AG08396 (cell line): ENCODE results near the gene HNRNPUL2.

ENCODE experiments used
- DNase-seq: peaks from one replicate; pipeline ENCODE4 v3.0.0; 2012; ENCODE audit warnings: low spot score, mixed read lengths

Gene HNRNPUL2

GRCh38 chr11:62666259-62666926, 60.9 kb downstream of the HNRNPUL2 start:
- no peak for DNase-seq

DNA sequence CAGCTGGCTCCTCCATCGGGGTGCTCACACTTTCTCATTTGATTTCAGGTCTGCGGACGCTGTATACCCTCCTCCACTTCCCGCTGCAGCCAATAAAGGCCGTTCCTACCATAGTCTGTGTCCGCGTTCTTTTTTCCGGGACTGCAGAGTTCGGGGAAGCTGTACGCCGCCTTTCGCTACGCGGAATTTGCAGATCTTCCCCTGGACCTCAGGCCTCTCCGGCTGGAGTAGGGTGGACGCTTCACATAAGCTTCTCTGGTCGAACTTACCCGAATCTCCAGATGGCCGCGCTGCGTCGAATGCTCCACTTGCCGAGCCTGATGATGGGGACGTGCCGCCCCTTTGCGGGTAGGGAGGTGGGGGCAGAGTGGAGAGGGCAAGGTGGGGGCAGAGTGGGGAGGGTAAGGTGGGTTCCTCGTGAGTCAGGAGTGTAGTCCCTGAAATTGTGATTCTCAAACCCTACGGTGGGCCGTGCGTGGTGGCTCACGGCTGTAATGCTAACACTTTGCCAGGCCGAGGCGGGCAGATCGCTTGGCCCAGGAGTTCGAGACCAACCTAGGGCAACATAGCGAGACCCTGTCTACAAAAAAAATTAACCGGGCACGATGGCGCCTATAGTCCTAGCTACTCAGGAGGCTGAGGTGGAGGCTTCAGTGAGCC, 61.5 kb downstream of the HNRNPUL2 start:
- DNase-seq, result peak; percentile 60

GRCh38 chr11:62665075-62665598, 62.1 kb downstream of the HNRNPUL2 start, which contains the start of the genes C11orf98 and CSKMT:
Gene C11orf98 (minus strand): TSS chr11:62665210. CDS start chr11:62665169, 41 bp downstream.
Gene CSKMT (plus strand): TSS chr11:62665312. CDS start chr11:62665880, 568 bp downstream.
- DNase-seq, result peak; percentile 97

DNA sequence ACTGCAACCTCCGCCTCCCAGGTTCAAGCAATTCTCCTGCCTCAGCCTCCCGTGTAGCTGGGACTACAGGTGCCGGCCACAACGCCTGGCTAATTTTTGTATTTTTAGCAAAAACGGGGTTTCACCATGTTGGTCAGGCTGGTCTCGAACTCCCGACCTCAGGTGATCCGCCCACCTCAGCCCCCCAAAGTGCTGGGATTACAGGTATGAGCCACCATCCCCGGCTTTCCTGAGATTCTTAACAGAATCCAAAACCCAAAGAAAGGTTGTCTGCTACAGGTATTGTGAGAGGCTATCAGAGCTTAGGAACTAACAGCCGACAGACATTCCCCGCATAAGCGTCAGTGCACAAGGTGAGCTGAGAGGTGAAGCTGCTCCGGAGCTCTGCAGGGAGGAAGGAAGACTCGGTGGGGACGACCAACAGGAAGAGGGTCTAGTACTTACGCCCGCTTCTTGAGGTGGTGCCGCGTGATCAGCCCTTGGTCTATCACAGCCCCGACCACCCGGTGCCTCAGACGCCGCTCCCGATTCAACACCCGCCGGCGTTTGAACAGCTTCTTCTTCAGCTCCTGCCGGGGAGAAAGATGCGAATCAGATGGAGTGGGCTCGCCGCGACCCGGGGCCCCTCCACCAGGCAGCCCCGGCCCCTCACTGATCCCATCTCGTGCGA, 62.7 kb downstream of the HNRNPUL2 start:
- no peak for DNase-seq
